PC-3 (cell line): ENCODE results near the gene NAP1L4. TPM values are rescaled to one million over a fixed set of nuclear protein-coding genes. Genes with fewer than 3 reads are reported as not detected.
"Not testable (repeated sequence)": the region's sequence is repeated elsewhere in the genome, so short reads cannot be mapped to it uniquely, and the experiment has no call there.

Experiments used
- ATAC-seq: fragments of 200-7000 bp; cut with Tn5 transposase; 2 replicates; pipeline ENCODE4 v1.9.1; 2020; ENCODE audit warnings: mild to moderate bottlenecking, moderate library complexity
- BruUV-seq: library from RNA; stranded (reverse); fragments of 400-500 nt; replicated peaks from 2 replicates; lab custom pipeline; 2021; lab: Mats Ljungman, UMichigan
- CTCF ChIA-PET: fragments of 300-600 bp; sonication (Branson Sonifier 250); formaldehyde crosslinking; loops from one replicate; lab custom pipeline; 2022; ENCODE audit warnings: antibody characterized with exemption; lab: Charles Lee
- POLR2A ChIA-PET: fragments of 300-600 bp; sonication (Branson Sonifier 250); formaldehyde crosslinking; loops from one replicate; lab custom pipeline; 2022; ENCODE audit warnings: antibody characterized with exemption; ENCODE audit not compliant: unreplicated experiment; lab: Charles Lee
- DNase-seq: peaks from one replicate; pipeline ENCODE4 v3.0.0-alpha.2; 2015
- H2AFZ ChIP-seq: fragments of 300-600 bp; sonication (generic); 2 replicates; pipeline ENCODE4 v1.6.0; 2016; ENCODE audit warnings: antibody characterized with exemption, low read length
- H3F3A ChIP-seq: fragments of 300-600 bp; sonication (generic); one replicate; pipeline ENCODE4 v1.6.0; 2017; ENCODE audit warnings: antibody characterized with exemption, low read length, control low read depth, mild to moderate bottlenecking; ENCODE audit not compliant: unreplicated experiment
- H3K27ac ChIP-seq: fragments of 300-600 bp; sonication (generic); 2 replicates; pipeline ENCODE4 v1.5.1; 2016; ENCODE audit warnings: mild to moderate bottlenecking, low read length
- H3K27me3 ChIP-seq: fragments of 300-600 bp; sonication (generic); 2 replicates; pipeline ENCODE4 v1.6.1; 2016; ENCODE audit warnings: low read length, mixed read lengths
- H3K36me3 ChIP-seq: fragments of 300-600 bp; sonication (generic); 2 replicates; pipeline ENCODE4 v1.6.1; 2016; ENCODE audit warnings: low read depth, mixed run types, low read length, mixed read lengths
- H3K4me1 ChIP-seq: fragments of 300-600 bp; sonication (generic); 2 replicates; pipeline ENCODE4 v1.5.1; 2016; ENCODE audit warnings: low read length; ENCODE audit not compliant: insufficient read depth
- H3K4me2 ChIP-seq: fragments of 300-600 bp; sonication (generic); 2 replicates; pipeline ENCODE4 v1.6.0; 2016; ENCODE audit warnings: low read length
- H3K4me3 ChIP-seq: fragments of 300-600 bp; sonication (generic); 2 replicates; pipeline ENCODE4 v1.5.1; 2016; ENCODE audit warnings: mild to moderate bottlenecking, low read length, mixed read lengths
- H3K79me2 ChIP-seq: fragments of 300-600 bp; sonication (generic); 2 replicates; pipeline ENCODE4 v1.6.1; 2017; ENCODE audit warnings: low read length, mixed read lengths
- H3K9ac ChIP-seq: fragments of 300-600 bp; sonication (generic); 2 replicates; pipeline ENCODE4 v1.6.0; 2016; ENCODE audit warnings: mild to moderate bottlenecking, low read length
- H3K9me2 ChIP-seq: fragments of 300-600 bp; sonication (generic); replicated peaks from 2 replicates; pipeline ENCODE4 v1.6.1; 2016; ENCODE audit warnings: mixed run types, low read length, mixed read lengths
- H3K9me3 ChIP-seq: fragments of 300-600 bp; sonication (generic); 2 replicates; pipeline ENCODE4 v1.6.1; 2016; ENCODE audit warnings: low read length, mixed read lengths
- H4K20me1 ChIP-seq: fragments of 300-600 bp; sonication (generic); 2 replicates; pipeline ENCODE4 v1.6.1; 2016; ENCODE audit warnings: low read length, mixed read lengths
- CTCF ChIP-seq: fragments of 300-600 bp; sonication (generic); conservative IDR thresholded peaks from 2 replicates; pipeline ENCODE4 v1.5.1; 2017; ENCODE audit warnings: antibody characterized with exemption, low read depth, mild to moderate bottlenecking, low read length
- EZH2 ChIP-seq: fragments of 300-600 bp; sonication (generic); IDR thresholded peaks from one replicate; pipeline ENCODE4 v1.6.1; 2017; ENCODE audit warnings: antibody characterized with exemption, mild to moderate bottlenecking, low read length; ENCODE audit not compliant: unreplicated experiment
- EZH2phosphoT487 ChIP-seq: fragments of 300-600 bp; sonication (generic); IDR thresholded peaks from 2 replicates; pipeline ENCODE4 v1.6.1; 2018; ENCODE audit warnings: mild to moderate bottlenecking, antibody characterized with exemption, low read length, borderline replicate concordance
- intact Hi-C: fragments of 100-400 bp; cut with micrococcal nuclease; formaldehyde crosslinking; loops from 2 replicates; pipeline ENCODE4 v1.9.0; 2023
- total RNA-seq: library from RNA; depleted of rRNA; stranded (reverse); fragments of >200 nt; gene quantifications from 2 replicates; pipeline ENCODE4 v1.2.3, GENCODE V29; 2014

NAP1L4 gene
- total RNA-seq, 1 experiment from 2014 or later, result 115 TPM

DNA sequence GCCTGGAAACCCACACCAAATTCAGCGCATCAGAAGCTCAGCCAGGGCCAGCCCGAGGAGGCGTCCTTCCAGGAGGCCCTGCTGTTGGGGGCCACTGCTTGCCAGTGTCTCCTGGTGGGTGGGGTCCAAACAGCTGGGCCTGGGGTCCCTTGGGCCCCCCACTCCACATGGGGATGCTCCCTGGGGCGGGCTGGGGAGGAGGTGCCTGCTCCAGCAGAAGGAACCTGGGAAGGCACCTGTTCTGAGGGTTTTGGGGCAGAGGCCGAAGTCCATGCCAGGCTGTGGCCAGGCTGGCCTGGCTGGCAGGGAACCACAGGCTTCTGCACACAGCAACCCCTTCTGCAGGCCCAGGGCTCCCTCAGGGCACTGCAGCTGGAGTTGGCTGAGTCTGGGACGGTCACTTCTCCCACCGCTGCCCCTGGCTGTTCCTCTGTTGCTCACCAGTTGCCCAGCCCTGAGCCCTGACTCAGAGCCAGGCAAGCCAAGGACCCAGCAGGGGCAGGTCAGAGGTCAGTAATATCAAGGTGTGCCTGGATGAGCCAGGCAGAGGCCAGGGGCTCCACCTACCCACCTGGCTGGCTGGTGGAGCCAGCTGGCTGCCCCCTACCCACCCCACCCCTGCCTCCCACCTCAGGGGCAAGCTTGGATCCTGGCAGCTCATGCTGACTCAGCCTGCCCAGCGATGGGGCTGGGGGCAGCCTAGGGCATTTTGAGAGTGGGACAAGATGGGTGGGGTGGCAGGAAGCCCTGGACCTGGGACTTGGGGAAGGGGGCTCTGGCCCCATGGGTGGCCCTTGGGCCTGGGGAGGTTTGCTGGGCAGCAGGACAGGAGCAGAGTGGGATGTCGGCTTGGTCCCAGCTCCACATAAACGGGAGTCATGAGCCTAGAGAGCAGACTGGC is 51.0 kb downstream of the NAP1L4 start:
- H3K27me3 ChIP-seq, result no peaks in the 10 kb centered on the region
- H3K9me3 ChIP-seq, result peaks cover 12% of the 10 kb centered on the region; the same call in 1 of the 2 replicates
- H4K20me1 ChIP-seq, result no peaks in the 10 kb centered on the region
- H3K4me1 ChIP-seq, result peaks cover 19% of the 10 kb centered on the region
- no peaks in the 10 kb centered on the region for H3F3A ChIP-seq
- peak overlapping the region; percentile 70 for H3K4me2 ChIP-seq
- TF ChIP-seq EZH2 (no peak), CTCF (no peak), EZH2phosphoT487 (no peak)
- ChIA-PET CTCF (no interaction called here), POLR2A (interaction anchor here (0.6 kb wide), 1 partner anchor 83 kb away, joined by 8 read pairs; no protein-coding TSS in a partner anchor)
- DNase-seq, result peak; percentile 62
- H3K9ac ChIP-seq, result peak overlapping the region; percentile 69
- peak overlapping the region; percentile 92 for H3K27ac ChIP-seq
- ATAC-seq, result peak; percentile 76
- intact Hi-C loops, result no loop called here
- H3K36me3 ChIP-seq, result peaks cover 13% of the 10 kb centered on the region
- no TSS peak for BruUV-seq
- H3K79me2 ChIP-seq, result no peaks in the 10 kb centered on the region
- no peak overlapping the region for H3K4me3 ChIP-seq
- H3K9me2 ChIP-seq, result no peaks in the 10 kb centered on the region
- H2AFZ ChIP-seq, result no peak overlapping the region

DNA sequence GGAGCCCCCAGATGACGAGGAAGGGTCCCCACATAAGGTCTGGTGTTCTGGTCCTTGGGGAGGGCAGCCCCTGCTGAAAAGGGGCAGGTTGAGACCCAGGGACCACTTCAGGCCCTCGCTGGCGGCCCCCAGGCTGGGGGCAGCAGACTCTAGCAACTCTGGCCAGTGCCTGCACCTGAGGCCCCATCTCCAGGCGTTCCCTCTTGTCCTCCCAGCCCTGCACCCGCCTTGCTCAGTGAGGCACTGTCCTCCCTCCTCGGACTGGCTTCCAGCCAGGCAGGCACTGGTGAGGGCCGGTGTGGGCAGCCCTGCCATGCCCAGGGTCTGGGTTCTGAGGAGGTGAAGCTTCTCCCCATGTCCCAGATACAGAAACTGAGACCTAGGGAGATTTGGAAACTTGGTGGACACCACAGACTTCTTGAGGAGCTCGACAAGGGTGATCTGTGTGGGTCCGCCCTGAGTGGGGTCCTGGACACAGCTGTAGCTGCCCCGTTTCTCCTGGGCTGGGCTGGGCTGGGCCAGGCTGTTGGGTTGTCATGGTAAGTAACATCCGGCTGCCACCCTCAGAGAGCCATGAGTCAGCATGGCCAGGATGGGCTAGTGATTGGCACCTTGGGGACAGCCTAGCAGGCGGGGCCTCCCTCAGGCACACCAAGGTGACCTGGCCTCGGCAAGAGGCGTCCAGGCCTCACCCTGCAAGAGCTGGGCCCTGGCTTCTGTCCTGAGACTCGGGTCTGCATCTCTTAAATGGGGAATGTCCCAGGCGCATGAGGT is 51.8 kb downstream of the NAP1L4 start:
- peak; percentile 82 for DNase-seq
- ChIA-PET POLR2A (interaction anchor here (0.6 kb wide), 1 partner anchor 15 kb away, joined by 3 read pairs; no protein-coding TSS in a partner anchor), CTCF (no interaction called here)
- H3K4me2 ChIP-seq, result peak overlapping the region; percentile 70
- peak overlapping the region; percentile 69 for H3K9ac ChIP-seq
- no peaks in the 10 kb centered on the region for H3K9me2 ChIP-seq
- no peak for TF ChIP-seq EZH2
- TF ChIP-seq EZH2phosphoT487, result no peak
- no peak for TF ChIP-seq CTCF
- H3K36me3 ChIP-seq, result peaks cover 11% of the 10 kb centered on the region
- peak; percentile 80 for ATAC-seq
- H3K27me3 ChIP-seq, result no peaks in the 10 kb centered on the region
- no peaks in the 10 kb centered on the region for H3K79me2 ChIP-seq
- no peak overlapping the region for H3K4me3 ChIP-seq
- peaks cover 19% of the 10 kb centered on the region for H3K4me1 ChIP-seq
- no peaks in the 10 kb centered on the region for H4K20me1 ChIP-seq
- BruUV-seq, result no TSS peak
- intact Hi-C loops, result no loop called here
- peak overlapping the region; percentile 92 for H3K27ac ChIP-seq
- peaks cover 12% of the 10 kb centered on the region; the same call in 1 of the 2 replicates for H3K9me3 ChIP-seq
- no peaks in the 10 kb centered on the region for H3F3A ChIP-seq
- no peak overlapping the region for H2AFZ ChIP-seq

DNA sequence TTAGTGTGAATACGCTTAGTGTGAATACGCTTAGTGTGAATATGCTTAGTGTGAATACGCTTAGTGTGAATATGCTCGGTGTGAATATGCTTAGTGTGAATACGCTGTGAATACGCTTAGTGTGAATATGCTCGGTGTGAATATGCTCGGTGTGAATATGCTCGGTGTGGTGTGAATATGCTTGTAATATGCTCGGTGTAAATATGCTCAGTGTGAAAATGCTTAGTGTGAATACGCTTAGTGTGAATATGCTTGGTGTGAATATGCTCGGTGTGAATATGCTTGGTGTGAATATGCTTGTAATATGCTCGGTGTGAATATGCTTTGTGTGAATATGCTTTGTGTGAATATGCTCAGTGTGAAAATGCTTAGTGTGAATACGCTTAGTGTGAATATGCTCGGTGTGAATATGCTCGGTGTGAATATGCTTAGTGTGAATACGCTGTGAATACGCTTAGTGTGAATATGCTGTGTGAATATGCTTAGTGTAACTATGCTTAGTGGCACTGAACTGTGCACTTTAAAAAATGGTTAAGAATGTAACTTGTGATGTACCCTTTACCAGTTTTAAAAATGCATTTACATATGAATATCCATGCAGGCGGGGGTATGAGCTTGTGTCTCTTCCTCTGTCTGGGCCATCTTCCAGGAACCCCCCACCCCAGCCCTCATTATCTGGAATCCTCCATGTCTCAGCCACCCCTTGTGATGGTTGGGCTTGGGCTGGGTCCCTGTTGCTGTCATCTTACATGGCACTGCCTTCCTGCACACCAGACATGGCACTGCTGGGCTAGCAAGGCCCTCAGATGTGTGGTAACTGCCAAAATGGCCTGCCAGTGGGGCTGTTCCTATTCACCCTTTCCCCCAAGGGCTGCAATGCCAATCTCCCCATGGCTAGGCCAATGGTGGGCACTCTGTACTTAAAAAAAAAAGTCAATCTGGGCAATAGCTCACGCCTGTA is 53.4 kb downstream of the NAP1L4 start:
- H3F3A ChIP-seq, DNase-seq, H3K9me2 ChIP-seq, H2AFZ ChIP-seq, POLR2A ChIA-PET, intact Hi-C loops, H4K20me1 ChIP-seq, H3K4me3 ChIP-seq, H3K4me2 ChIP-seq, H3K27me3 ChIP-seq, H3K79me2 ChIP-seq, ATAC-seq, H3K27ac ChIP-seq, BruUV-seq, CTCF ChIA-PET, H3K9ac ChIP-seq: not testable (repeated sequence)
- H3K36me3 ChIP-seq, result peaks cover 11% of the 10 kb centered on the region
- peaks cover 24% of the 10 kb centered on the region for H3K4me1 ChIP-seq
- peaks cover 12% of the 10 kb centered on the region; the same call in 1 of the 2 replicates for H3K9me3 ChIP-seq

DNA sequence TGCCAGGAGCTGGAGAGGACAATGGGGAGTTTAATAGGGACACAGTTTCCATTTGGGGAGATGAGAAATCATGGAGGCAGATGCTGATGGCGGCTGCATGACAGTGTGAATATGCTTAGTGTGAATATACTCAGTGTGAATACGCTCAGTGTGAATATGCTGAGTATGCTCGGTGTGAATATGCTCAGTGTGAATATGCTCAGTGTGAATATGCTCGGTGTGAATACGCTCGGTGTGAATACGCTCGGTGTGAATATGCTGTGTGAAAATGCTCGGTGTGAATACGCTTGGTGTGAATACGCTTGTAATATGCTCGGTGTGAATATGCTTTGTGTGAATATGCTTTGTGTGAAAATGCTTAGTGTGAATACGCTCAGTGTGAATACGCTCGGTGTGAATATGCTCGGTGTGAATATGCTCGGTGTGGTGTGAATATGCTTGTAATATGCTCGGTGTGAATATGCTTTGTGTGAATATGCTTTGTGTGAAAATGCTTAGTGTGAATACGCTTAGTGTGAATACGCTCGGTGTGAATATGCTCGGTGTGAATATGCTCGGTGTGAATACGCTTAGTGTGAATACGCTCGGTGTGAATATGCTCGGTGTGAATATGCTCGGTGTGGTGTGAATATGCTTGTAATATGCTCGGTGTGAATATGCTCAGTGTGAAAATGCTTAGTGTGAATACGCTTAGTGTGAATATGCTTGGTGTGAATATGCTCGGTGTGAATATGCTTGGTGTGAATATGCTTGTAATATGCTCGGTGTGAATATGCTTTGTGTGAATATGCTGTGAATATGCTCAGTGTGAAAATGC is 54.3 kb downstream of the NAP1L4 start:
- H3K9me2 ChIP-seq, H3K79me2 ChIP-seq, CTCF ChIA-PET, H3K27me3 ChIP-seq, H2AFZ ChIP-seq, H3K9ac ChIP-seq, POLR2A ChIA-PET, BruUV-seq, DNase-seq, H3K4me3 ChIP-seq, ATAC-seq, intact Hi-C loops, H3K27ac ChIP-seq, H4K20me1 ChIP-seq, H3F3A ChIP-seq, H3K4me2 ChIP-seq: not testable (repeated sequence)
- Histone ChIP-seq H3K4me1 (peaks cover 32% of the 10 kb centered on the region), H3K9me3 (peaks cover 12% of the 10 kb centered on the region; the same call in 1 of the 2 replicates), H3K36me3 (peaks cover 11% of the 10 kb centered on the region)
